C4-2B (cell line): ENCODE measurements around the gene OCA2.

Experiments
- H3K27ac ChIP-seq: fragments of 450-650 bp; 2 replicates; pipeline ENCODE4 v1.5.1; 2017
- CTCF ChIP-seq: fragments of 450-650 bp; conservative IDR thresholded peaks from 2 replicates; pipeline ENCODE4 v1.5.1; 2017; ENCODE audit warnings: mild to moderate bottlenecking
- ZFX ChIP-seq: fragments of 450-650 bp; IDR thresholded peaks from 2 replicates; pipeline ENCODE4 v1.6.1; 2017

Gene OCA2

DNA sequence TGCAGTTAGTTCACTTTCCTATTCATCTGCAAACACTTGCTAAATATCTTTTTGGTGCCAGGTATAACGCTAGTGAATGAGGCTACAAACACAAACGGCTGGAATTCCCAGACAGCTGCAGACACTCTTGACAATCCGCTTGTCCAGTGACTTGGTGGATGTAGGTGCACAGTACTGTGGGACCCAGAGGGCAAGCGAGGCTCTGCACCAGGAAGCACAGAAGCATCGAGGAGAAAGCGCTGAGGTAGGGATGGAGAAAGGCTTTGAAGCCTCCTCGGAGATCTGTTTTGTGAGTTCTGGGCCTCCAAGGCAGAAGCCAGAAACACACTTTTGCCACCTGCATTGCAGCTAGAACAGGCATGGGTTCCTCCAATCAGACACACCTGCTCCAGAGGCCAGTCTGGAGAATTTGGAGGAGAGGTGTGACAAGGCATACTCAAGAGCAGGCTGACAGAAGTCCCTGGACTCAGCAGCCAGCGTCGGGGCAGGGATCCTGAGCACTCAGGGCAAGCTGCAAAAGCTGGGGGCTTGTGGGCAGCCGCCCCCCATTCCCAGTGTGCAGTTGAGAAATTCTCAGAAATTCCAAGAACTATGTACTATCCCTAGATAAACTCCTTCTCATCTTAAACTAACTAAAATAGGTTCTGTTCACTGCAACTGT, 232.5 kb downstream of the OCA2 start:
- no peak for TF ChIP-seq ZFX
- TF ChIP-seq CTCF = no peak
- H3K27ac ChIP-seq = no peak overlapping the region

DNA sequence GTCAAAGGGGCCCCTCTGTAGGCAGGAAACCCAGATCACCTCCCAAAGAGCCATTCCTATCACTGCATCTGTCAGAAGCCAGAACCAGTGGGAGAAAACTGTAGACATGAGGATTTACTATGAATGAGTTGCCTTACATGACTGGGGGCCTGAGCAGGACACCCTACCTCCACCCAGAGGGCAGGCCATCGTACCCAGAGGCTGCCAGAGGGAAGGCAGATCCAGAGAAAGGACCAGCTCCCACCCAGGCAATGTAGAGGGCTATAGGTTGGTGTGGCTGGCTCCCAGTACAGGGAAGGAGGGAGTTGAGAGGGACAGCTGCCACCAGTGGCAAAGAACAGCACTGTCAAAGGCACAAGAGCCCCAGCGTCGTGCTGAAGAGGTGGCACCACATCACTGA, 233.2 kb downstream of the OCA2 start:
- no peak overlapping the region for H3K27ac ChIP-seq
- TF ChIP-seq ZFX = no peak
- no peak for TF ChIP-seq CTCF

DNA sequence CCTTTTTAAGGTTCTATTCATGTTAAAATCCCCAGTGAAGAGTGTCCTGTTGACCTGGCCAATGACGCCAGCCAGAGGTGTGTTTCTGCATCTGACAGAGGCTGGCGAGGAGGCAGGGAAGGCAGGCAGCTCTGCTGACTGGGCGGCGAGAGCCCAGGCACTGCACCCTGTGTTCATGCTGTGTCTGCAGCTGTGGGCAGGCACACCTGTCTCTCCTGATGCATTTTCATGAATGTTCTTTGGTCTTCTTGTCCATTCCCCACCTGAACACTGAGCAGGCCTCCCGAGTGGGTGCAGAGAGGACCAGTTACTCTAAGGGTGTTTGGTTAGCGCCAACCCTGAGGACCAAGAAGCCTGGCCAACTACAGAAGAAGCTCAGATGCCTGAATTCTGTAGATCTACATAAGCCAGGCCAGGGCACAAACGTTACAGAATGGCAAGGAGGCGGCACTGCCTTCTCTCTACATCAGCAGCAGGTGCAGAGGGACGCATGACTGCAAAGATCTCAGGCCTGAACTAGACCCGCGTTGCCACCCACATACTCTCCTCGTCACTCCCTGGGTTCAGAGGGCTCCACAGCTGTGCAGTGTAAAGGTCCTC, 233.7 kb downstream of the OCA2 start:
- no peak for TF ChIP-seq ZFX
- no peak for TF ChIP-seq CTCF
- H3K27ac ChIP-seq = no peak overlapping the region

GRCh38 chr15:27864719-27865118, 234.4 kb downstream of the OCA2 start:
- no peak overlapping the region for H3K27ac ChIP-seq
- TF ChIP-seq ZFX = no peak
- TF ChIP-seq CTCF = no peak

DNA sequence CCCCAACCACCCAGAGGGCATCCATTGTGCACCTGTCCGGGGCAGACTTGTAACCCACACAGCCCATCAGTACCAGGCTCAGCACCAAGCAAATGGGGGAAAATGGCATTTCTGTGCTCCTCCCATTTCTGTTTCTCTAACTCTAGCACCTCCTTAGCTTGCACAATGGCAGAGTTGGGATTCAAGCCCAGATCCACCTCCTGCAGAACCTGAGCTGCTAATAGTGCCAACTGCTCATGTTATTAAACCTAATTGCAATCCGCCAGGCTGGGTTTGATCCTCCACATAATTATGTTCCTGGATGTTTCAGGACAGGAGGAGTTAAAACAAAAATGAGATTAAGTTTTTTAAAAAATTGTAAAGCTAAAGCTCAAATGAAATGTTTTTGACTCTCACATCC, 235.0 kb downstream of the OCA2 start:
- no peak for TF ChIP-seq CTCF
- no peak for TF ChIP-seq ZFX
- H3K27ac ChIP-seq = no peak overlapping the region

DNA sequence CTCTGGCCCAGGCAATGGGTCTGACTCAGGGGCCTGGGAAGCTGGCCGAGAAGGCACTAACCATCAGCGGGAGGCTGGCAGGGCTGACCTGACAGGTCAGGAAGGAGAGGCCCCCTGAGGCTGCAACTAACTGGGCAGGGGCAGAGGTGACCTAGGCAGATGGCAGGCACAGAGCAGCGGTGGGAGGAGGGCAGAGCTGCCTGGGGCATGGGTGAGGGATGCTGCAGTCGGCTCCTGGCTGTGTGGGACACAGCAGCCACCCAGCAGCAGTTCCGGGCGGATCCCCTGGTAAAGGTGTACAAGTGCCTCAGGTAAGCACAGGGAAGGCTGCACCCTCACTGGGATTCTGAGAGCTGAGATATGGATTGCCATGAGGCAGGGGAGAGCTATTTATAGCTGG, 236.1 kb downstream of the OCA2 start:
- TF ChIP-seq ZFX (no peak), CTCF (no peak)
- H3K27ac ChIP-seq = no peak overlapping the region

- TF ChIP-seq ZFX (no peak), CTCF (no peak)
- H3K27ac ChIP-seq = no peak overlapping the region
These were observed 237.9 kb downstream of the OCA2 start for GRCh38 chr15:27861171-27861570.
